K562 (cell line): ENCODE measurements around the gene CHRDL1. TPM values are rescaled to one million over a fixed set of nuclear protein-coding genes. Genes with fewer than 3 reads are reported as not detected.

Source experiments
- ATAC-seq: fragments of 200-7000 bp; cut with Tn5 transposase; 3 replicates; pipeline ENCODE4 v1.9.1; 2020; ENCODE audit warnings: moderate library complexity
- BruUV-seq: library from RNA; stranded (reverse); fragments of 400-500 nt; replicated peaks from 2 replicates; lab custom pipeline; 2021; lab: Mats Ljungman, UMichigan
- CTCF ChIA-PET: fragments of 300-600 bp; formaldehyde crosslinking; extraction: SDS; loops from one replicate; lab custom pipeline; 2021; ENCODE audit warnings: low intra/inter-chr PET ratio; lab: Yijun Ruan, JAX
- POLR2A ChIA-PET: fragments of 300-600, 350-650 bp; sonication (Branson Sonifier 250); formaldehyde crosslinking; extraction: SDS; loops from one replicate; lab custom pipeline; 2021; ENCODE audit warnings: antibody characterized with exemption, inconsistent platforms; lab: Yijun Ruan, JAX
- DNase-seq, 4 experiments: peaks; one replicate each; pipeline versions ENCODE4 v3.0.0 to v3.0.0-alpha.2; 2011 to 2018; ENCODE audit warnings: low spot score in 3 of 4, mixed read lengths in 3 of 4; ENCODE audit errors: extremely low read depth in 1 of 4
- FAIRE-seq: peaks from 2 replicates; lab custom pipeline; 2011; peaks lifted over from hg19 to GRCh38; lab: Jason Lieb, UNC
- H2AFZ ChIP-seq: 2 replicates; pipeline ENCODE4 v1.6.0; 2011; ENCODE audit warnings: low read depth, low read length, control low read depth, inconsistent platforms
- H3K27ac ChIP-seq: fragments of 200-600 bp; 3 replicates; pipeline ENCODE4 v1.8.0; 2011; ENCODE audit warnings: low read depth, mild to moderate bottlenecking, control low read depth, inconsistent platforms, low read length, moderate library complexity, mixed read lengths; ENCODE audit errors: extremely low read depth
- H3K27me3 ChIP-seq, 2 experiments: fragments of 300-600 bp in 1 of 2; 2 replicates in 1 of 2; 3 replicates in 1 of 2; pipeline versions ENCODE4 v1.6.0 to v1.8.0; 2011; ENCODE audit warnings: inconsistent platforms in 2 of 2, low read length in 2 of 2, mild to moderate bottlenecking in 1 of 2, mixed read lengths in 1 of 2, moderate library complexity in 1 of 2; ENCODE audit not compliant: control insufficient read depth in 2 of 2, insufficient read depth in 2 of 2
- H3K36me3 ChIP-seq: fragments of 300-600 bp; 3 replicates; pipeline ENCODE4 v1.8.0; 2011; ENCODE audit warnings: mild to moderate bottlenecking, low read length, inconsistent platforms; ENCODE audit not compliant: control insufficient read depth, insufficient read depth
- H3K4me1 ChIP-seq, 2 experiments: fragments of 200-600 bp in 1 of 2; replicated peaks in 1 of 2; 2 replicates in 1 of 2; 3 replicates in 1 of 2; pipeline versions ENCODE4 v1.5.1 to v1.8.0; 2011; ENCODE audit warnings: inconsistent platforms in 2 of 2, low read length in 2 of 2, mild to moderate bottlenecking in 1 of 2, mixed read lengths in 1 of 2, moderate library complexity in 1 of 2; ENCODE audit not compliant: control insufficient read depth in 2 of 2, insufficient read depth in 2 of 2
- H3K4me2 ChIP-seq: 2 replicates; pipeline ENCODE4 v1.6.1; 2011; ENCODE audit warnings: low read length, control low read depth, inconsistent platforms, mixed read lengths; ENCODE audit not compliant: insufficient read depth
- H3K4me3 ChIP-seq: fragments of 200-600 bp; sonication (generic), shearing (Covaris generic); 2 replicates; pipeline ENCODE4 v1.5.1; 2016; ENCODE audit warnings: control low read depth, inconsistent platforms
- H3K79me2 ChIP-seq: fragments of 200-600 bp; 3 replicates; pipeline ENCODE4 v1.8.0; 2011; ENCODE audit warnings: low read length, inconsistent platforms; ENCODE audit not compliant: control insufficient read depth, insufficient read depth
- H3K9ac ChIP-seq, 2 experiments: 2 replicates each; pipeline versions ENCODE4 v1.6.0 to v1.6.1; 2011; ENCODE audit warnings: low read depth in 2 of 2, low read length in 2 of 2, control low read depth in 1 of 2, inconsistent platforms in 1 of 2, mild to moderate bottlenecking in 1 of 2, mixed read lengths in 1 of 2; ENCODE audit not compliant: insufficient read depth in 1 of 2
- H3K9me1 ChIP-seq: one replicate; pipeline ENCODE4 v1.6.0; 2011; ENCODE audit warnings: inconsistent platforms, mild to moderate bottlenecking, low read length, moderate library complexity; ENCODE audit not compliant: control insufficient read depth, insufficient read depth
- H3K9me3 ChIP-seq: replicated peaks from 2 replicates; pipeline ENCODE4 v1.5.1; 2011; ENCODE audit warnings: low read depth, low read length, inconsistent platforms; ENCODE audit not compliant: control insufficient read depth, insufficient read depth
- H4K20me1 ChIP-seq: replicated peaks from 2 replicates; pipeline ENCODE4 v1.6.1; 2011; ENCODE audit warnings: low read length, inconsistent platforms, mixed read lengths; ENCODE audit not compliant: control insufficient read depth, insufficient read depth
- COPS2 ChIP-seq: fragments of 450-650 bp; conservative IDR thresholded peaks from 2 replicates; pipeline ENCODE4 v1.6.1; 2016; ENCODE audit warnings: mild to moderate bottlenecking, moderate library complexity
- HMG20A ChIP-seq: fragments of 450-650 bp; formaldehyde crosslinking; conservative IDR thresholded peaks from 2 replicates; pipeline ENCODE4 v1.4.0; 2020; ENCODE audit warnings: mild to moderate bottlenecking, mixed read lengths
- ILK ChIP-seq: fragments of 450-650 bp; IDR thresholded peaks from 2 replicates; pipeline ENCODE4 v1.6.1; 2016; ENCODE audit warnings: missing genetic modification characterization, low read depth, mild to moderate bottlenecking, missing compliant biosample characterization, moderate library complexity, borderline replicate concordance
- JUN ChIP-seq, 2 experiments: sonication (generic) in 1 of 2; formaldehyde crosslinking in 1 of 2; IDR thresholded peaks; 2 replicates each; pipeline versions ENCODE4 v1.6.1 to v1.8.0; 2012 to 2022; ENCODE audit warnings: borderline replicate concordance in 2 of 2, mild to moderate bottlenecking in 2 of 2, improper control_type of control experiment in 1 of 2, low read depth in 1 of 2, low read length in 1 of 2, missing genetic modification reagents in 1 of 2
- MTA2 ChIP-seq: fragments of 450-650 bp; IDR thresholded peaks from 2 replicates; pipeline ENCODE4 v1.6.1; 2016; ENCODE audit warnings: low read depth
- NRF1 ChIP-seq, 2 experiments: fragments of 450-650 bp; IDR thresholded peaks in 1 of 2; conservative IDR thresholded peaks in 1 of 2; 2 replicates each; pipeline ENCODE4 v1.6.1; 2014; ENCODE audit warnings: mild to moderate bottlenecking in 2 of 2
- RBM14 ChIP-seq: fragments of 200-400 bp; formaldehyde crosslinking; IDR thresholded peaks from 2 replicates; pipeline ENCODE4 v1.6.1; 2018; ENCODE audit warnings: low read depth, mild to moderate bottlenecking, low read length, moderate library complexity, borderline replicate concordance; ENCODE audit not compliant: insufficient read depth
- SIN3B ChIP-seq: fragments of 450-650 bp; IDR thresholded peaks from 2 replicates; pipeline ENCODE4 v1.6.1; 2017; ENCODE audit warnings: low read depth, mild to moderate bottlenecking, moderate library complexity
- SMARCA5 ChIP-seq: fragments of 450-650 bp; IDR thresholded peaks from 2 replicates; pipeline ENCODE4 v1.6.1; 2016
- STAT5B ChIP-seq: fragments of 250-450 bp; sonication (Bioruptor Pico); IDR thresholded peaks from 2 replicates; pipeline ENCODE4 v1.8.0; 2021; ENCODE audit warnings: mild to moderate bottlenecking, inconsistent platforms
- TCFL5 ChIP-seq: fragments of 250-450 bp; sonication (Bioruptor Pico); conservative IDR thresholded peaks from 2 replicates; pipeline ENCODE4 v1.6.1; 2021; ENCODE audit warnings: mild to moderate bottlenecking, moderate library complexity, matching md5 sums
- ZNF133 ChIP-seq: fragments of 250-450 bp; sonication (Bioruptor Pico); IDR thresholded peaks from 2 replicates; pipeline ENCODE4 v1.4.0; 2020; ENCODE audit warnings: mild to moderate bottlenecking
- ZNF282 ChIP-seq: sonication (generic); formaldehyde crosslinking; IDR thresholded peaks from 2 replicates; pipeline ENCODE4 v1.8.1; 2023; ENCODE audit warnings: missing genetic modification reagents
- ZNF589 ChIP-seq: fragments of 200-800 bp; sonication (Bioruptor generic); IDR thresholded peaks from 2 replicates; pipeline ENCODE4 v1.6.1; 2016; ENCODE audit warnings: low read depth, missing genetic modification characterization, missing compliant biosample characterization
- WGBS: fragments of 100-300 bp; shearing (Covaris generic); methylation state at CpG from one replicate; pipeline ENCODE4 v1.1.6; 2016; ENCODE audit warnings: low coverage, mixed read lengths; ENCODE audit not compliant: insufficient coverage; ENCODE audit errors: missing lambda C conversion rate; 5-methylcytosine and 5-hydroxymethylcytosine counted together
- in situ Hi-C: fragments of 300-500 bp; cut with MboI; formaldehyde crosslinking; loops from 4 replicates; pipeline ENCODE4 v1.15.0; 2018; ENCODE audit warnings: inconsistent platforms, mixed read lengths
- intact Hi-C: fragments of 100-400 bp; cut with micrococcal nuclease; formaldehyde crosslinking; loops from 2 replicates; pipeline ENCODE4 v1.14.2; 2022
- polyA plus RNA-seq, 8 experiments: library from polyadenylated mRNA; depleted of rRNA in 4 of 8; stranded (reverse) in 5 of 8; unstranded in 3 of 8; fragments of >200 nt; fragmentation: Nextera tagmentation in 2 of 8; fragmentation: Illumina TruSeq in 1 of 8; extraction: Ambion mirVana in 2 of 8; extraction: Trizol in 1 of 8; gene quantifications; 2 replicates each; pipeline versions ENCODE4 v1.2.1 to v1.2.3, GENCODE V29; 2011 to 2014; ENCODE audit warnings: inconsistent platforms in 1 of 8, missing spikeins in 1 of 8
- total RNA-seq, 7 experiments: library from RNA; depleted of rRNA in 6 of 7; stranded (reverse); fragments of >200 nt in 6 of 7; fragmentation: Illumina TruSeq in 2 of 7; extraction: Trizol in 2 of 7; gene quantifications; 2 replicates each; pipeline versions ENCODE4 v1.2.1 to v1.2.3, GENCODE V29; 2011 to 2021; ENCODE audit warnings: low replicate concordance in 1 of 7
- TF ChIP-seq, protein P1 (sequence below): fragments of 250-450 bp; sonication (Bioruptor Pico); IDR thresholded peaks from 2 replicates; pipeline ENCODE4 v1.8.0; 2021; ENCODE audit warnings: moderate library complexity, mild to moderate bottlenecking, inconsistent platforms
- TF ChIP-seq, protein P2 (sequence below): IDR thresholded peaks from 3 replicates; pipeline ENCODE4 v1.6.1; 2011; ENCODE audit warnings: borderline replicate concordance, mild to moderate bottlenecking, moderate library complexity; ENCODE audit not compliant: insufficient read length; ENCODE audit errors: extremely low read depth
- TF ChIP-seq, protein P3 (sequence below): fragments of 450-650 bp; IDR thresholded peaks from 2 replicates; pipeline ENCODE4 v1.7.0; 2016; ENCODE audit warnings: borderline replicate concordance

Gene CHRDL1
- total and polyA plus RNA-seq, 9 of the 15 experiments (the other 6 are each of a cell fraction or from before 2014, with no cell fraction given), result not detected

DNA sequence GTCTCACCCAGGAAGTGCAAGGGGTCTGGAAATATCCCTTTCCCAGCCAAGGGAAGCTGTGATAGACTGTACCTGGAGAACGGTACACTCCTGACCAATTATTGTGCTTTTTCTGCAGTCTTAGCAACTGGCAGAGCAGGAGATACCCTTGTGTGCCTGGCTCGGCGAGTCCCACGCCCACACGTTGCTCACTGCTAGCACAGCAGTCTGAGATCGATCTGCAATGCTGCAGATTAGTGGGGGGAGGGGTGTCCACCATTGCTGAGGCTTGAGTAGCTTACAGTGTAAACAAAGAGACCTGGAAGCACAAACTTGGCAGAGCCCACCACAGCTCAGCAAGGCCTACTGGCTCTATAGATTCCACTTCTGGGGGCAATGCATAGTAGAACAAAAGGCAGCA is 138.5 kb downstream of the CHRDL1 start:
- TF ChIP-seq ZNF589 (CRISPR knock-in tag) (no peak), ILK (tag) (no peak), HMG20A (CRISPR knock-in tag) (no peak), NRF1 (conservative IDR thresholded peaks at IDR 0.05 in 1 of 2, IDR thresholded peaks at IDR 0.05 in 1 of 2) (no peak), SMARCA5 (no peak), JUN (IDR thresholded peaks at IDR 0.05; ENCODE audit: borderline replicate concordance, low read depth, low read length) (no peak), JUN (CRISPR knock-in tag; IDR thresholded peaks at IDR 0.05; ENCODE audit: borderline replicate concordance) (no peak), MTA2 (no peak), COPS2 (no peak), ZNF133 (no peak), TCFL5 (CRISPR knock-in tag) (no peak), STAT5B (no peak), SIN3B (no peak), ZNF282 (no peak), RBM14 (no peak)
- TF ChIP-seq, protein P1, sequence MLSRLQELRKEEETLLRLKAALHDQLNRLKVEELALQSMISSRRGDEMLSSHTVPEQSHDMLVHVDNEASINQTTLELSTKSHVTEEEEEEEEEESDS (CRISPR knock-in tag), result no peak
- TF ChIP-seq, protein P2, sequence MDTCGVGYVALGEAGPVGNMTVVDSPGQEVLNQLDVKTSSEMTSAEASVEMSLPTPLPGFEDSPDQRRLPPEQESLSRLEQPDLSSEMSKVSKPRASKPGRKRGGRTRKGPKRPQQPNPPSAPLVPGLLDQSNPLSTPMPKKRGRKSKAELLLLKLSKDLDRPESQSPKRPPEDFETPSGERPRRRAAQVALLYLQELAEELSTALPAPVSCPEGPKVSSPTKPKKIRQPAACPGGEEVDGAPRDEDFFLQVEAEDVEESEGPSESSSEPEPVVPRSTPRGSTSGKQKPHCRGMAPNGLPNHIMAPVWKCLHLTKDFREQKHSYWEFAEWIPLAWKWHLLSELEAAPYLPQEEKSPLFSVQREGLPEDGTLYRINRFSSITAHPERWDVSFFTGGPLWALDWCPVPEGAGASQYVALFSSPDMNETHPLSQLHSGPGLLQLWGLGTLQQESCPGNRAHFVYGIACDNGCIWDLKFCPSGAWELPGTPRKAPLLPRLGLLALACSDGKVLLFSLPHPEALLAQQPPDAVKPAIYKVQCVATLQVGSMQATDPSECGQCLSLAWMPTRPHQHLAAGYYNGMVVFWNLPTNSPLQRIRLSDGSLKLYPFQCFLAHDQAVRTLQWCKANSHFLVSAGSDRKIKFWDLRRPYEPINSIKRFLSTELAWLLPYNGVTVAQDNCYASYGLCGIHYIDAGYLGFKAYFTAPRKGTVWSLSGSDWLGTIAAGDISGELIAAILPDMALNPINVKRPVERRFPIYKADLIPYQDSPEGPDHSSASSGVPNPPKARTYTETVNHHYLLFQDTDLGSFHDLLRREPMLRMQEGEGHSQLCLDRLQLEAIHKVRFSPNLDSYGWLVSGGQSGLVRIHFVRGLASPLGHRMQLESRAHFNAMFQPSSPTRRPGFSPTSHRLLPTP, result no peak
- TF ChIP-seq, protein P3, sequence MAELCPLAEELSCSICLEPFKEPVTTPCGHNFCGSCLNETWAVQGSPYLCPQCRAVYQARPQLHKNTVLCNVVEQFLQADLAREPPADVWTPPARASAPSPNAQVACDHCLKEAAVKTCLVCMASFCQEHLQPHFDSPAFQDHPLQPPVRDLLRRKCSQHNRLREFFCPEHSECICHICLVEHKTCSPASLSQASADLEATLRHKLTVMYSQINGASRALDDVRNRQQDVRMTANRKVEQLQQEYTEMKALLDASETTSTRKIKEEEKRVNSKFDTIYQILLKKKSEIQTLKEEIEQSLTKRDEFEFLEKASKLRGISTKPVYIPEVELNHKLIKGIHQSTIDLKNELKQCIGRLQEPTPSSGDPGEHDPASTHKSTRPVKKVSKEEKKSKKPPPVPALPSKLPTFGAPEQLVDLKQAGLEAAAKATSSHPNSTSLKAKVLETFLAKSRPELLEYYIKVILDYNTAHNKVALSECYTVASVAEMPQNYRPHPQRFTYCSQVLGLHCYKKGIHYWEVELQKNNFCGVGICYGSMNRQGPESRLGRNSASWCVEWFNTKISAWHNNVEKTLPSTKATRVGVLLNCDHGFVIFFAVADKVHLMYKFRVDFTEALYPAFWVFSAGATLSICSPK, result no peak
- TF ChIP-seq, all 486 proteins: peak for 0
- no peak overlapping the region for H3K4me3 ChIP-seq
- no peak overlapping the region for H3K9ac ChIP-seq
- DNase-seq, result no peak
- no peaks in the 10 kb centered on the region for H3K79me2 ChIP-seq
- no TSS peak for BruUV-seq
- in situ Hi-C loops (loop anchor here (25.0 kb wide), 2 partner anchors 195 to 495 kb away; no protein-coding TSS in a partner anchor), intact Hi-C loops (no loop called here)
- ChIA-PET CTCF (no interaction called here), POLR2A (no interaction called here)
- no peak overlapping the region for H3K27ac ChIP-seq
- H3K9me3 ChIP-seq, result no peaks in the 10 kb centered on the region
- H3K9me1 ChIP-seq, result no peaks in the 10 kb centered on the region
- H3K27me3 ChIP-seq, result no peaks in the 10 kb centered on the region
- H3K36me3 ChIP-seq, result no peaks in the 10 kb centered on the region
- no peak for ATAC-seq
- WGBS, result 0% methylated on average over 6 of the region's 6 CpGs
- no peak for FAIRE-seq
- no peak overlapping the region for H2AFZ ChIP-seq
- no peaks in the 10 kb centered on the region for H4K20me1 ChIP-seq
- H3K4me2 ChIP-seq, result no peak overlapping the region
- no peaks in the 10 kb centered on the region; a peak in 1 of 5 replicates for H3K4me1 ChIP-seq
